ENCODE data around the gene ADGRG7. TPM values are rescaled to one million over a fixed set of nuclear protein-coding genes. Genes with fewer than 3 reads are reported as not detected.
A peak's percentile ranks its signal among the peaks of the same experiment; 100 is the strongest.

Gene ADGRG7
- total RNA-seq, 6 experiments from 2014 or later = 1.9 to 27.2 (median 21.8) TPM

DNA sequence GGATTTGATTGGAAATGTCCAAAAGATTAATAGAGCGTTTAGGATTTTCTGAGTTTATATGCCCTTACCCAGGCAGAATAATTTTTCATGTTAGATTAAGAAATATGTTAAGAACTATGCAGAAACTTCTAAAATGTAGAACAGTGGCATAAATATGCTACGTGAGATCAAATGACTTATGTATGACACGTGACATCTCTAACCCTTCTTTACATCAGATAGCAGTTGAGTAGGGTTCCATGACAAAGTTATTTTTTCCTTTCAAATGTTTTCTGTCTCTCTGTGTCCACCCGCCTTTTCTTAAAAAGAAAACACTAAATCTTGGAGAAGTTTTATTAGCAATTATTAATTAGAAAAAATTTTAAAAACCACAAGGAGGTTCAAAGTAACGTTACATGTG, 91.3 kb downstream of the ADGRG7 start:
- peaks cover 0 to 27% (median 11%) of the 10 kb centered on the region in 4 donors for H3K4me1 ChIP-seq
- no peak overlapping the region for H3K27ac ChIP-seq
- H3K4me3 ChIP-seq = no peak overlapping the region
- ATAC-seq (no peak), DNase-seq (no peak)
- intact Hi-C loops (cut with DNase I) = no loop called here
- no peak for TF ChIP-seq POLR2A (IDR thresholded peaks at IDR 0.05)
- TF ChIP-seq, protein P1, sequence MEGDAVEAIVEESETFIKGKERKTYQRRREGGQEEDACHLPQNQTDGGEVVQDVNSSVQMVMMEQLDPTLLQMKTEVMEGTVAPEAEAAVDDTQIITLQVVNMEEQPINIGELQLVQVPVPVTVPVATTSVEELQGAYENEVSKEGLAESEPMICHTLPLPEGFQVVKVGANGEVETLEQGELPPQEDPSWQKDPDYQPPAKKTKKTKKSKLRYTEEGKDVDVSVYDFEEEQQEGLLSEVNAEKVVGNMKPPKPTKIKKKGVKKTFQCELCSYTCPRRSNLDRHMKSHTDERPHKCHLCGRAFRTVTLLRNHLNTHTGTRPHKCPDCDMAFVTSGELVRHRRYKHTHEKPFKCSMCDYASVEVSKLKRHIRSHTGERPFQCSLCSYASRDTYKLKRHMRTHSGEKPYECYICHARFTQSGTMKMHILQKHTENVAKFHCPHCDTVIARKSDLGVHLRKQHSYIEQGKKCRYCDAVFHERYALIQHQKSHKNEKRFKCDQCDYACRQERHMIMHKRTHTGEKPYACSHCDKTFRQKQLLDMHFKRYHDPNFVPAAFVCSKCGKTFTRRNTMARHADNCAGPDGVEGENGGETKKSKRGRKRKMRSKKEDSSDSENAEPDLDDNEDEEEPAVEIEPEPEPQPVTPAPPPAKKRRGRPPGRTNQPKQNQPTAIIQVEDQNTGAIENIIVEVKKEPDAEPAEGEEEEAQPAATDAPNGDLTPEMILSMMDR (IDR thresholded peaks at IDR 0.05) = no peak
- 92% methylated on average over 5 of the region's 5 CpGs for WGBS (ENCODE audit: insufficient coverage, low coverage, low lambda C conversion rate, missing lambda C conversion rate)
- H3K27me3 ChIP-seq = no peaks in the 10 kb centered on the region
- no peaks in the 10 kb centered on the region for H3K36me3 ChIP-seq
- no peaks in the 10 kb centered on the region for H3K9me3 ChIP-seq

DNA sequence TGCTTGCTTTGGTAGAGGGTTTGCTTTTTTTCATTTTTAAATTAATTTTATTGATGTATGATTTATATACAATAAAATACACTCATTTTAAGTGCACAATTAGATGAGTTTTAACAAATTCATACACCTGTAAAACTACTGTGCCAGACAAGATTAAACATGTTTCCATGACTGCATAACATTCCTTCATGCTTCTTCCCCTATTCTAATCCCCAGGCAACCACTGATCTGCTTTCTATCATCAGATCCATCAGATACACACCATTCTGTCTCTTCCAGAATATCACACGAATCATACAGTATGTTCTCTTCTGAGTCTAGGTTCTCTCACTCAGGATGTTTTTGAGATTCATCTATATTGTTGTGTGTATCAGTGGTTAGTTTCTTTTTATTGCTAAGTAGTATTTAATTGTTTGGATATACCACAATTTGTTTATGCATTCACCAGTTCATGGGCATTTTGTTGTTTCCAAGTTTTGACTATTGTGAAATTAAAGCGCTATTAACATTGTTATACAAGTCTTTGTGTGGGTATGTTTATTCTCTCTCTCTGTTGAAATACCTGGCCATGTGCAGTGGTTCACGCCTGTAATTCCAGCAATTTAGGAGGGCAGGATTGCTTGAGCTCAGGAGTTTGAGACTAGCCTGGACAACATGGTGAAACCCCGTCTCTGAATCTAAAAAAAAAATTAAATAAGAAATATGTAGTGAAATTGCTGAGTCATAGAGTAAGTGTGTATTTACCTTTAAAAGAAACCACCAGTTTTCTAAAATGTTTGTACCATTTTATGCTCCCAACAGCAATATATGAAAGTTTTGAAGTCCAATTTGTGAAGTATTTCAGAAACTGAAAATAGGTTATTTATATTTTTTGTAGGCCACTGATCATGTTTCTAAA, 92.9 kb downstream of the ADGRG7 start:
- 46% methylated on average over 4 of the region's 4 CpGs for WGBS (ENCODE audit: insufficient coverage, low coverage, low lambda C conversion rate, missing lambda C conversion rate)
- Histone ChIP-seq H3K27ac (no peak overlapping the region), H3K9me3 (no peaks in the 10 kb centered on the region), H3K4me1 (peaks cover 0 to 27% (median 8%) of the 10 kb centered on the region in 4 donors), H3K27me3 (no peaks in the 10 kb centered on the region), H3K36me3 (no peaks in the 10 kb centered on the region), H3K4me3 (no peak overlapping the region)
- no peak for DNase-seq
- intact Hi-C loops (cut with DNase I) = no loop called here
- TF ChIP-seq, protein P1 (IDR thresholded peaks at IDR 0.05) = no peak
- TF ChIP-seq POLR2A (IDR thresholded peaks at IDR 0.05) = no peak
- ATAC-seq = peak; percentile 31 to 56 (median 54)

DNA sequence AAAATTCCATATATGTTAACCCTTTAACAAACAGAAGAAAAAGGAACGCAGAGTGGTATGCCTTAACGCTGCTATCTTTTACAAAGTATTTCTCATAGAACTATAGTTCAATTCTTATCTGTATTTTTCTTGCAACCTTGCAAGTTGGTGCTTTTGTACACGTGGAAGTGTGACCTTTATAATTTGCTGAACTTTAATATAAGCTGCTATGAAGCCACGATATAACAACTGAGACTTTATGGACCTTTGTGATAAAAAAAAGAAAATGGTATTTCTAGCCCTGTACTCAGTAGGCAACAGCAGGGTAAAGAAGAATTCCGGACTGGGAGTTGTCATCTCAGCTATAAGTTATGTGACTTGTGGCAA, 93.6 kb downstream of the ADGRG7 start:
- ATAC-seq = no peak
- intact Hi-C loops (cut with DNase I) = no loop called here
- WGBS (ENCODE audit: insufficient coverage, low coverage, low lambda C conversion rate, missing lambda C conversion rate) = 47% methylated on average over 5 of the region's 5 CpGs
- H3K9me3 ChIP-seq = no peaks in the 10 kb centered on the region
- DNase-seq = no peak
- H3K36me3 ChIP-seq = no peaks in the 10 kb centered on the region
- no peak overlapping the region for H3K4me3 ChIP-seq
- H3K4me1 ChIP-seq = peaks cover 0 to 21% (median 7%) of the 10 kb centered on the region in 4 donors
- TF ChIP-seq, protein P1 (IDR thresholded peaks at IDR 0.05) = no peak
- no peak for TF ChIP-seq POLR2A (IDR thresholded peaks at IDR 0.05)
- H3K27ac ChIP-seq = no peak overlapping the region
- no peaks in the 10 kb centered on the region for H3K27me3 ChIP-seq

DNA sequence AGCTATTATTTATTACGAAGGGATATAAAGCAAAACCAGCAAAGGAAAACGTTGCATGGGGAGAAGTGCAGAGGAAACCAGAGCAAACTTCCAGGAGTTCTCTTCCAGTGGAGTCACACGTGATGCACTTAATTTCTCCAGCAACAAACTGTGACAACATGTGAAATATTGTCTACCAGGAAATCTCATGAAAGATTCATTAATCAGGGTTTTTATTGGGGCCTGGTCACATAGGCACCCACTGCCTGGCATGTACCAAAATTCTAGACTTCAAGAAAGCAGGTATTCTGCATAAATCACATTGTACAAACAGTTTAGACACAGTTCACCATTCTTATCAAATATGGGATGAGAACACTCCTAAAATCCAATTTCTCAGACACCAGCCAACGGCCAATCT, 94.5 kb downstream of the ADGRG7 start:
- no peaks in the 10 kb centered on the region for H3K27me3 ChIP-seq
- WGBS (ENCODE audit: insufficient coverage, low coverage, low lambda C conversion rate, missing lambda C conversion rate) = 82% methylated on average over 4 of the region's 4 CpGs
- peaks cover 0 to 12% (median 4%) of the 10 kb centered on the region in 4 donors for H3K4me1 ChIP-seq
- H3K27ac ChIP-seq = no peak overlapping the region
- no peak for DNase-seq
- intact Hi-C loops (cut with DNase I) = no loop called here
- no peaks in the 10 kb centered on the region for H3K9me3 ChIP-seq
- no peak for ATAC-seq
- no peak overlapping the region for H3K4me3 ChIP-seq
- no peak for TF ChIP-seq POLR2A (IDR thresholded peaks at IDR 0.05)
- TF ChIP-seq, protein P1 (IDR thresholded peaks at IDR 0.05) = no peak
- no peaks in the 10 kb centered on the region for H3K36me3 ChIP-seq
